Activated CD8-positive, alpha-beta memory T cell treated with anti-CD3 and anti-CD28 coated beads, Interleukin-2, amount 10 ng/mL, durations not matched to agents 7 days and 5 days (primary cell): ENCODE data around the gene NTM. TPM values are rescaled to one million over a fixed set of nuclear protein-coding genes. Genes with fewer than 3 reads are reported as not detected.
"Not testable (repeated sequence)": the region's sequence is repeated elsewhere in the genome, so short reads cannot be mapped to it uniquely, and the experiment has no call there.

Experiments used
- ATAC-seq: fragments of 150-1000 bp; cut with Tn5 transposase; one replicate; pipeline ENCODE4 v1.10.0; 2021; ENCODE audit warnings: moderate library complexity
- CTCF ChIA-PET: fragments of 350-600 bp; sonication (Branson Sonifier 250); formaldehyde crosslinking; loops from one replicate; lab custom pipeline; 2021; ENCODE audit warnings: antibody characterized with exemption; lab: Charles Lee
- DNase-seq: peaks from one replicate; pipeline ENCODE4 v3.0.0-alpha.2; 2020
- H3K27ac Mint-ChIP-seq: one replicate; pipeline ENCODE4 v1.8.0; 2021; ENCODE audit warnings: mild to moderate bottlenecking, mixed read lengths
- H3K27me3 Mint-ChIP-seq: one replicate; pipeline ENCODE4 v1.8.0; 2021; ENCODE audit warnings: mixed read lengths
- H3K36me3 Mint-ChIP-seq: one replicate; pipeline ENCODE4 v1.8.0; 2021; ENCODE audit warnings: mild to moderate bottlenecking, mixed read lengths
- H3K4me1 Mint-ChIP-seq: one replicate; pipeline ENCODE4 v1.8.0; 2021; ENCODE audit warnings: mixed read lengths
- H3K4me3 Mint-ChIP-seq: one replicate; pipeline ENCODE4 v1.8.0; 2021; ENCODE audit warnings: mild to moderate bottlenecking, moderate library complexity, mixed read lengths
- H3K9me3 Mint-ChIP-seq: one replicate; pipeline ENCODE4 v1.8.0; 2022; ENCODE audit warnings: low read depth, mixed read lengths
- total RNA-seq, 2 experiments: library from RNA; stranded (reverse); gene quantifications; one replicate each; pipeline ENCODE4 v1.2.3, GENCODE V29; 2021

The NTM gene
- total RNA-seq, 2 experiments from 2014 or later, result not detected

DNA sequence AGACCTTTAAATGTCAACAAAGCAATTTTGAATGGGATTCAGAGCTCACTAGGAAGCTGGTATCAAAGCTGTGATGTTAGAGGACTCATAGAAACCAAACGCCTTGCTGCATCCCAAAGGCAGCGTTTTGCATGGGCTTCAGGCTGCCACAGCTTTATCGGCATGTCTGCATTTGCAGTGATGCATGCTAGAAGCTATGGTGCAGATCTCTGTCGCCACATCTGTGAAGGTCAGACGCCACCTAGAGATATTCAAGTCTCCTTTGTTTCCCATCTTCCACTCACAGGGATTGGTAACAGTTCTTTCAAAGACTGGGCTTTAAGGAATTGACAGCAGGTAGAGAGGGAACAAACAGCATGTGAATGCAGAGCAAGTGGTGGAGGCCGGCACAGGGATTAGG lies 47.8 kb downstream of the NTM start:
- H3K36me3 Mint-ChIP-seq, result no peaks in the 10 kb centered on the region
- no peak for ATAC-seq
- CTCF ChIA-PET, result no interaction called here

GRCh38 chr11:131421066-131421855 lies 50.8 kb downstream of the NTM start:
- H3K4me1 Mint-ChIP-seq, result no peaks in the 10 kb centered on the region
- H3K27me3 Mint-ChIP-seq, result no peaks in the 10 kb centered on the region
- no peak overlapping the region for H3K4me3 Mint-ChIP-seq

More for the DNA sequence above, 47.8 kb downstream of the NTM start:
- no peaks in the 10 kb centered on the region for H3K4me1 Mint-ChIP-seq
- no peaks in the 10 kb centered on the region for H3K27me3 Mint-ChIP-seq
- no peak overlapping the region for H3K27ac Mint-ChIP-seq
- H3K4me3 Mint-ChIP-seq, result no peak overlapping the region
- DNase-seq, result no peak
- no peaks in the 10 kb centered on the region for H3K9me3 Mint-ChIP-seq

DNA sequence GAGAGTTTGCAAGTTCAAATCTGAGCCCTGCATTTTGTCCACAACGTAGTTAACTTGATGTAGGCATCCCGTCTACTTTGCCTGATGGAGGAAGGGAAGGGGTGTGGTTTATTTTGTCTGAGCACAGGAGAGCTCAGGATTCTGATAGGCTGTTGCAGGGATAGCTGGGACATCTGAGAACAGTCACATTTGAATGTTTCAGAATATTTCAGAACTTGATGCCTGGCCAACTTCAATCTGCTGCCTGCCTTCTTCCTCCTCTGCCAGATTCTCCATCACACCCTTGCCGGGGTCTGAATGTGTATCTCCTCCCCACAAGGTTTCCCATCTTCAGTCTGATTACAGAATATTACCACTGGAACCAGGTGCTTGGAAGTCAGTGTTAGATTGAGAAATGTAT lies 51.6 kb downstream of the NTM start:
- Mint-ChIP-seq H3K4me1 (no peaks in the 10 kb centered on the region), H3K36me3 (no peaks in the 10 kb centered on the region)

More at GRCh38 chr11:131421066-131421855, 50.8 kb downstream of the NTM start:
- Mint-ChIP-seq H3K9me3 (no peaks in the 10 kb centered on the region), H3K27ac (no peak overlapping the region), H3K36me3 (no peaks in the 10 kb centered on the region)
- CTCF ChIA-PET, result no interaction called here
- DNase-seq, result no peak
- ATAC-seq, result no peak

DNA sequence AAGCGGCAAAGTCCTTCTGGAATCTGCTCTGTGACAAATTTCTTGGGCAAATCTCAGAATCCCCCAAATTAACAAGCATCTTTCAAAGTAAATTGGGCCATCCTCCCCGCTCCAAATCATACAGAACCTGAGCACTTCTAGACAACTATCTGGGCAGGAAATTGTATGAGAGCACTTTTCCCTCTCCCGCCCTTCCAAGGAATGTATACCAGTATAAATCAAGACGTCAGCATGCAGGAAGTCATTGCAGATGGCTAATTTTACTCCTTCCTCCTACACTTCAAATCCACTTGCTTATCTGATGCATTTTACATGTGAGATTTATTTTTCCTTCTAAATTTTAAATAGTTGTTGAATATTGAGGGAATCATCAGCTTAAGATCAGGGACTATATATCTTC lies 52.1 kb downstream of the NTM start:
- CTCF ChIA-PET, result no interaction called here
- DNase-seq (no peak), ATAC-seq (no peak)
- Mint-ChIP-seq H3K4me1 (no peaks in the 10 kb centered on the region), H3K27me3 (no peaks in the 10 kb centered on the region), H3K36me3 (no peaks in the 10 kb centered on the region), H3K27ac (no peak overlapping the region), H3K9me3 (no peaks in the 10 kb centered on the region), H3K4me3 (no peak overlapping the region)

More for the DNA sequence above, 51.6 kb downstream of the NTM start:
- Mint-ChIP-seq H3K27me3 (no peaks in the 10 kb centered on the region), H3K4me3 (no peak overlapping the region), H3K27ac (no peak overlapping the region), H3K9me3 (no peaks in the 10 kb centered on the region)
- ATAC-seq (no peak), DNase-seq (no peak)
- CTCF ChIA-PET, result no interaction called here

DNA sequence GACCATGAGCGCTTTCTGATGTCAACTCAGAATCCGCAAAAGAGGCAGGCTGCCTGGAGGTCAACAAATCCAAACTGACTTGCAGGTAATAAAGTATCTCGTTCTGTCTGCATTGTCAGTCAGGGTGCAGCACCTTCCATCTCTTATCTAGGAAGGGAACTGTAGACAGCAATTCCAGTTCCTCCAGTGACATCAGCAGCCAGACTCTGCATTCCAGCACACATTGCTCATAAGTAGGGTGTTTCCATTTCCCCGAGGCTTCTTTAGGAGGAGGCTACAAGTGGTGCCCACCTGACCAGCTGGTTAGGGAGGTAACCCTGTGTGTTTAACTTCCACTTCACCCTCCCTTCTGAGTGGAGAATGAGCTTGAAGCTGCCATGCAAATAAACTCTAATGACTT lies 53.3 kb downstream of the NTM start:
- Mint-ChIP-seq H3K4me3 (no peak overlapping the region), H3K9me3 (peaks cover 2% of the 10 kb centered on the region), H3K27ac (no peak overlapping the region), H3K36me3 (no peaks in the 10 kb centered on the region), H3K27me3 (no peaks in the 10 kb centered on the region), H3K4me1 (no peaks in the 10 kb centered on the region)
- DNase-seq (no peak), ATAC-seq (no peak)
- CTCF ChIA-PET, result no interaction called here

GRCh38 chr11:131424257-131424876 lies 54.0 kb downstream of the NTM start:
- H3K4me1 Mint-ChIP-seq, H3K27me3 Mint-ChIP-seq, H3K9me3 Mint-ChIP-seq, H3K27ac Mint-ChIP-seq, H3K36me3 Mint-ChIP-seq, DNase-seq, H3K4me3 Mint-ChIP-seq, ATAC-seq, CTCF ChIA-PET: not testable (repeated sequence)

- Mint-ChIP-seq H3K36me3 (no peaks in the 10 kb centered on the region), H3K4me1 (no peaks in the 10 kb centered on the region), H3K27me3 (no peaks in the 10 kb centered on the region), H3K9me3 (peaks cover 2% of the 10 kb centered on the region), H3K4me3 (no peak overlapping the region), H3K27ac (no peak overlapping the region)
- ATAC-seq (no peak), DNase-seq (no peak)
- CTCF ChIA-PET, result no interaction called here
Measured at GRCh38 chr11:131425285-131425684, 54.9 kb downstream of the NTM start.

DNA sequence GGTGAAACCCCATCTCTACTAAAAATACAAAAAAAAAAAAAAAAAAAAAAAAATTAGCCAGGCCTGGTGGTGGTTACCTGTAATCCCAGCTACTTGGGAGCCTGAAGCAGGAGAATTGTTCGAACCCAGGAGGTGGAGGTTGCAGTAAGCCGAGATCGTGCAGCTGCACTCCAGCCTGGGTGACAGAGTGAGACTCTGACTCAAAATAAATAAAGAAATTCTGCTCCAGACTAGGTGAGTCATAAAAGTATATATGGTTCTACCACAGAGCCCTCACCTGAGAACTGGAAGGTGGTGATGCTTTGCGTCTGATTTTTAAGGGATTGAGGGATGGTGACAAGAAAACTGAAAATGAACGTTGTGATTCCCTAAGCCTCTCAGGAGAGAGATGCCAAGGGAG lies 58.4 kb downstream of the NTM start:
- DNase-seq (no peak), ATAC-seq (no peak)
- CTCF ChIA-PET, result no interaction called here
- Mint-ChIP-seq H3K4me3 (no peak overlapping the region), H3K9me3 (peaks cover 2% of the 10 kb centered on the region), H3K36me3 (no peaks in the 10 kb centered on the region), H3K27ac (no peak overlapping the region), H3K4me1 (no peaks in the 10 kb centered on the region), H3K27me3 (no peaks in the 10 kb centered on the region)

DNA sequence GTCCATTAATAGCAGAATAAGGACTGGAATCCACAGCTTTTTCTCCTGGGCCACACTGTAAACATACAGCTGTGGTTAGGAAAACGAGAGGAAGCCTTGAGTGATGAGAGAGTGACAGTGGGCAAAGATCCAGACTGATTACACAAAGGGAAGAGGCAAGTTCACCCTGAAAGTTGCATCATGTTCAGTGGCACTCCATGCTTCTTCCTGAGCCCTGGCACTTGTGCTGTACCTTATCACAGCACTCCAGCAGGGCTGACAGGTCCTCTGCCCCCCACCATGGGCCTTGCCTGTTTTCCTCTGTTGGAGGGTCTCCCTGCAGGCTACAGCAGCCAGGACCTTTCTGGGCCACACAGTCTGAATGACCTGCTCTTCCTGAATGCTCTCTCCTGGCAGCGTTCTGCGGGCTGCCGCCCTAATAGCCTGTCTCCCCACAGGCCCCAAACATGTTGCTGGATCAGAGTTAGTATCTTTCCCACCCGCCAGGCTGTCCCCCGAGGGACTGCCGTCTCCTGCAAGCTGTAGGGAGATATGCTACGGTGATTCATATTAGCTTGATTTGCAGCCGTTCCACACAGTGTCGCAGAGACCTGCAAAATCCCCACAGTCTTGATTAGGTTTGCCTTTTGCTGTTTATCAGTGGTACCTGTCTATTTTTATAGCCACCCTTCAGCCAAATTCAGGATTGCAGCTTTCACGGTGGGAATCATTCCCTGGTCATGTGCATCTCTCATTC lies 60.2 kb downstream of the NTM start:
- H3K36me3 Mint-ChIP-seq, result no peaks in the 10 kb centered on the region
- no peak overlapping the region for H3K27ac Mint-ChIP-seq
- CTCF ChIA-PET, result no interaction called here
- DNase-seq (no peak), ATAC-seq (no peak)
- H3K27me3 Mint-ChIP-seq, result no peaks in the 10 kb centered on the region
- peaks cover 2% of the 10 kb centered on the region for H3K9me3 Mint-ChIP-seq
- no peaks in the 10 kb centered on the region for H3K4me1 Mint-ChIP-seq
- no peak overlapping the region for H3K4me3 Mint-ChIP-seq

GRCh38 chr11:131441051-131441810 lies 70.8 kb downstream of the NTM start:
- Mint-ChIP-seq H3K36me3 (no peaks in the 10 kb centered on the region), H3K4me3 (no peak overlapping the region), H3K4me1 (no peaks in the 10 kb centered on the region), H3K9me3 (peaks cover 3% of the 10 kb centered on the region), H3K27ac (no peak overlapping the region), H3K27me3 (no peaks in the 10 kb centered on the region)
- no peak for ATAC-seq
- DNase-seq, result no peak
- CTCF ChIA-PET, result no interaction called here

- ATAC-seq, result no peak
- Mint-ChIP-seq H3K9me3 (peaks cover 3% of the 10 kb centered on the region), H3K4me1 (no peaks in the 10 kb centered on the region), H3K27me3 (no peaks in the 10 kb centered on the region), H3K36me3 (no peaks in the 10 kb centered on the region), H3K27ac (no peak overlapping the region), H3K4me3 (no peak overlapping the region)
- no peak for DNase-seq
- CTCF ChIA-PET, result no interaction called here
Measured at GRCh38 chr11:131446590-131447275, 76.3 kb downstream of the NTM start.

DNA sequence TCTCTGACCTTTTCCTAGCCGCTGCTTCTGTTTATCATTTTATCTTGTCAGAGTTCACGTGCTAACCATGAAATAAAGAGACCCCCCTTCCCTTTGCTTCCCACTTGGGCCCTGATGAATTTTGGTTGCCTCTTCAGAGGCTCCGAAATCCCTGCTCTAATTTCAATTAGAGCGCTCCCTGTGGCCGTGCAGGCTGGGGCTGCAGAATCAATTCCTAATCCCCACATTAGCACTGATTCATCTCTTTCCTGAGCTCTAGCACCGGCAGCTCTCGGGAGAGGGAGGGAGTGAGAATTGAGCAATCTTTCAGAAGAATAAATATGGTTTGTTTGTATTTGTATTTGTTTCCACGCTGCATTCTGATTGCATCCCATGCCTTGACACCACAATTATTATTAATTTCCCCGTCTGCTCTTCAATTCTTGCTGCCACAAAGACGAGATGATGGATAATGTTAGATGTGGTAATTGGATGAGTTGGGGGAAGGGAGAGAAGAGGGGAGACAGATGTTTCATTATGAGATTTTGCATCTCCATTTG lies 76.9 kb downstream of the NTM start:
- Mint-ChIP-seq H3K36me3 (no peaks in the 10 kb centered on the region), H3K27ac (no peak overlapping the region), H3K27me3 (no peaks in the 10 kb centered on the region), H3K4me3 (no peak overlapping the region), H3K9me3 (peaks cover 3% of the 10 kb centered on the region), H3K4me1 (no peaks in the 10 kb centered on the region)
- DNase-seq, result no peak
- CTCF ChIA-PET, result no interaction called here
- ATAC-seq, result no peak

DNA sequence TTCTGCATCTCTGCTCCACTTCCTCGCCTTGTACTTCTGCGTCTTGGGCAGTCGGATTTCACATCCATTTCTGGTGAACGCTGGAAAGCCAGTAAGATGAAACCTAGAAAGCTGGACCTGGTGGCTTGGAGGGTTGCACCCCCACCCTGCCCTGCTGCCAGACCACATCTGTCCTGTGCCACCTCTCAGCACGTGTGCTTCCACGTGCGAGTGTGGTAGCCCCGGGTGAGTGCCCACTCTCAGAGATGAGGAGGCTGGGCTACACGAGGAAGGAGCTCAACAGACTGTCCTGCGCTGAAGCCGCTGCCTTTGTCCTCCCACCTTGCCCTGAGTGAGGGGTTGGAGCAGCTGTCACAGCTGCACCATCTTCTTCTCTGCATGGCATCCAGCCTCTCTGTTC lies 77.5 kb downstream of the NTM start:
- Mint-ChIP-seq H3K4me3 (no peak overlapping the region), H3K36me3 (no peaks in the 10 kb centered on the region), H3K27me3 (no peaks in the 10 kb centered on the region), H3K27ac (no peak overlapping the region), H3K9me3 (peaks cover 3% of the 10 kb centered on the region), H3K4me1 (no peaks in the 10 kb centered on the region)
- DNase-seq (no peak), ATAC-seq (no peak)
- CTCF ChIA-PET, result no interaction called here
